NOMO-1 treated with DMSO at 0.1 percent for 48 hours (cell line): ENCODE data around the gene CPHXL2.

ENCODE experiments used
- DNase-seq: peaks from one replicate; lab custom pipeline; 2025; ENCODE audit not compliant: unreplicated experiment; lab: John Stamatoyannopoulos, UW

CPHXL2 gene

GRCh38 chr16:75644240-75645012, 32.4 kb downstream of the CPHXL2 start:
- no peak for DNase-seq

- DNase-seq = no peak
Observed at GRCh38 chr16:75640598-75640997, 36.2 kb downstream of the CPHXL2 start.

- DNase-seq = no peak
Observed at GRCh38 chr16:75635036-75635435, 41.8 kb downstream of the CPHXL2 start.

GRCh38 chr16:75632857-75633256, 44.0 kb downstream of the CPHXL2 start:
- no peak for DNase-seq

- DNase-seq = no peak
Observed at GRCh38 chr16:75630052-75630451, 46.8 kb downstream of the CPHXL2 start.

GRCh38 chr16:75629132-75629531, 47.7 kb downstream of the CPHXL2 start:
- DNase-seq = no peak

GRCh38 chr16:75628351-75628750, 48.5 kb downstream of the CPHXL2 start:
- no peak for DNase-seq

GRCh38 chr16:75627851-75628250, 49.0 kb downstream of the CPHXL2 start:
- DNase-seq = no peak

- DNase-seq = no peak
Observed at GRCh38 chr16:75626806-75627205, 50.0 kb downstream of the CPHXL2 start.

- peak; percentile 33 for DNase-seq
Observed at GRCh38 chr16:75624921-75625334, 51.9 kb downstream of the CPHXL2 start.

- DNase-seq = peak; percentile 98
Observed at GRCh38 chr16:75622761-75623605, 53.8 kb downstream of the CPHXL2 start, which contains the start of gene ADAT1. Gene ADAT1 (minus strand): TSS chr16:75623281. CDS start chr16:75620799, 2,482 bp downstream.

- DNase-seq = peak; percentile 10
Observed at GRCh38 chr16:75621170-75621477, 55.7 kb downstream of the CPHXL2 start.

GRCh38 chr16:75620326-75621169, 56.3 kb downstream of the CPHXL2 start:
- DNase-seq = no peak

GRCh38 chr16:75618780-75619179, 58.0 kb downstream of the CPHXL2 start:
- DNase-seq = no peak

- no peak for DNase-seq
Observed at GRCh38 chr16:75617121-75617520, 59.7 kb downstream of the CPHXL2 start.

GRCh38 chr16:75616521-75617010, 60.2 kb downstream of the CPHXL2 start:
- no peak for DNase-seq

GRCh38 chr16:75615619-75616018, 61.2 kb downstream of the CPHXL2 start:
- no peak for DNase-seq

GRCh38 chr16:75614066-75614897, 62.5 kb downstream of the CPHXL2 start:
- DNase-seq = no peak
